H9 (cell line): ENCODE measurements around the gene ALDOA. TPM values are rescaled to one million over a fixed set of nuclear protein-coding genes. Genes with fewer than 3 reads are reported as not detected.

Experiments used
- DNase-seq: peaks from one replicate; pipeline ENCODE4 v3.0.0-alpha.2; 2017
- H2AFZ ChIP-seq: one replicate; pipeline ENCODE4 v1.6.1; 2013; ENCODE audit warnings: mild to moderate bottlenecking, low read length, control low read depth, moderate library complexity
- H2AK5ac ChIP-seq: 2 replicates; pipeline ENCODE4 v1.6.1; 2013; ENCODE audit warnings: low read length, control low read depth, mixed read lengths; ENCODE audit not compliant: insufficient read length
- H2BK120ac ChIP-seq: one replicate; pipeline ENCODE4 v1.6.1; 2013; ENCODE audit warnings: low read depth, mild to moderate bottlenecking, low read length, control low read depth, inconsistent platforms; ENCODE audit not compliant: poor library complexity, severe bottlenecking
- H2BK12ac ChIP-seq: 2 replicates; pipeline ENCODE4 v1.6.1; 2013; ENCODE audit warnings: low read length, control low read depth, mixed read lengths, low read depth; ENCODE audit not compliant: insufficient read length
- H2BK15ac ChIP-seq: 2 replicates; pipeline ENCODE4 v1.6.1; 2013; ENCODE audit warnings: low read depth, low read length, control low read depth
- H2BK20ac ChIP-seq: one replicate; pipeline ENCODE4 v1.6.1; 2013; ENCODE audit warnings: low read depth, mild to moderate bottlenecking, low read length, control low read depth, inconsistent platforms; ENCODE audit not compliant: poor library complexity, severe bottlenecking
- H2BK5ac ChIP-seq: 2 replicates; pipeline ENCODE4 v1.6.1; 2013; ENCODE audit warnings: low read length, control low read depth, mixed read lengths; ENCODE audit not compliant: insufficient read length
- H3K14ac ChIP-seq: 2 replicates; pipeline ENCODE4 v1.6.1; 2013; ENCODE audit warnings: low read length, control low read depth; ENCODE audit not compliant: insufficient read depth
- H3K18ac ChIP-seq: 2 replicates; pipeline ENCODE4 v1.6.1; 2013; ENCODE audit warnings: low read depth, mild to moderate bottlenecking, mixed read lengths, low read length, control low read depth; ENCODE audit not compliant: insufficient read length
- H3K23ac ChIP-seq: 2 replicates; pipeline ENCODE4 v1.6.1; 2013; ENCODE audit warnings: low read length, control low read depth, mixed read lengths, low read depth; ENCODE audit not compliant: insufficient read length
- H3K23me2 ChIP-seq: 2 replicates; pipeline ENCODE4 v1.6.1; 2013; ENCODE audit warnings: low read depth, mild to moderate bottlenecking, mixed read lengths, low read length, control low read depth; ENCODE audit not compliant: insufficient read length, poor library complexity, severe bottlenecking
- H3K27ac ChIP-seq: 2 replicates; pipeline ENCODE4 v1.5.1; 2013; ENCODE audit warnings: low read length, control low read depth, mixed read lengths, low read depth; ENCODE audit not compliant: insufficient read length
- H3K27me3 ChIP-seq: 2 replicates; pipeline ENCODE4 v1.6.1; 2013; ENCODE audit warnings: low read length, control low read depth, inconsistent platforms; ENCODE audit not compliant: insufficient read depth
- H3K4ac ChIP-seq: 2 replicates; pipeline ENCODE4 v1.6.1; 2013; ENCODE audit warnings: low read depth, mild to moderate bottlenecking, control low read depth, inconsistent platforms, low read length, moderate library complexity
- H3K4me1 ChIP-seq: 2 replicates; pipeline ENCODE4 v1.6.1; 2013; ENCODE audit warnings: low read length, control low read depth, inconsistent platforms; ENCODE audit not compliant: insufficient read depth
- H3K4me2 ChIP-seq: 2 replicates; pipeline ENCODE4 v1.6.1; 2013; ENCODE audit warnings: low read length, control low read depth, mixed read lengths; ENCODE audit not compliant: insufficient read length, insufficient read depth
- H3K56ac ChIP-seq: 2 replicates; pipeline ENCODE4 v1.6.1; 2013; ENCODE audit warnings: low read depth, mild to moderate bottlenecking, mixed read lengths, low read length, control low read depth; ENCODE audit not compliant: insufficient read length
- H3K79me1 ChIP-seq: 2 replicates; pipeline ENCODE4 v1.6.1; 2013; ENCODE audit warnings: low read depth, mild to moderate bottlenecking, moderate library complexity, low read length, control low read depth, inconsistent platforms; ENCODE audit not compliant: insufficient read depth, poor library complexity, severe bottlenecking
- H3K79me2 ChIP-seq: 2 replicates; pipeline ENCODE4 v1.6.1; 2013; ENCODE audit warnings: low read length, control low read depth, inconsistent platforms; ENCODE audit not compliant: insufficient read depth
- H3K9ac ChIP-seq: 2 replicates; pipeline ENCODE4 v1.6.1; 2013; ENCODE audit warnings: low read length, control low read depth, mixed read lengths; ENCODE audit not compliant: insufficient read length; ENCODE audit errors: extremely low read depth
- H3K9me3 ChIP-seq: one replicate; pipeline ENCODE4 v1.6.1; 2013; ENCODE audit warnings: low read depth, low read length, inconsistent platforms; ENCODE audit not compliant: control insufficient read depth
- H3T11ph ChIP-seq: one replicate; pipeline ENCODE4 v1.6.1; 2013; ENCODE audit warnings: mild to moderate bottlenecking, low read length, control low read depth, inconsistent platforms
- H4K20me1 ChIP-seq: one replicate; pipeline ENCODE4 v1.6.1; 2013; ENCODE audit not compliant: control insufficient read depth, insufficient read length, insufficient read depth
- H4K5ac ChIP-seq: 2 replicates; pipeline ENCODE4 v1.6.1; 2013; ENCODE audit warnings: low read depth, mild to moderate bottlenecking, mixed read lengths, low read length, control low read depth; ENCODE audit not compliant: insufficient read length
- H4K8ac ChIP-seq: replicated peaks from 2 replicates; pipeline ENCODE4 v1.6.1; 2013; ENCODE audit warnings: low read length, control low read depth, mixed read lengths, low read depth; ENCODE audit not compliant: insufficient read length
- H4K91ac ChIP-seq: 2 replicates; pipeline ENCODE4 v1.6.1; 2013; ENCODE audit warnings: low read depth, mild to moderate bottlenecking, moderate library complexity, mixed read lengths, low read length, control low read depth; ENCODE audit not compliant: insufficient read length
- H3K27ac Mint-ChIP-seq, 3 experiments: 2 replicates in 2 of 3; 3 replicates in 1 of 3; pipeline ENCODE4 v1.8.0; 2020 to 2021; ENCODE audit warnings: mixed read lengths in 3 of 3, mild to moderate bottlenecking in 1 of 3, moderate library complexity in 1 of 3
- H3K27me3 Mint-ChIP-seq: 2 replicates; pipeline ENCODE4 v1.8.0; 2021; ENCODE audit warnings: low read depth, mild to moderate bottlenecking, moderate library complexity, mixed read lengths
- H3K36me3 Mint-ChIP-seq, 3 experiments: 2 replicates in 2 of 3; 3 replicates in 1 of 3; pipeline ENCODE4 v1.8.0; 2020 to 2021; ENCODE audit warnings: low read depth in 3 of 3, mixed read lengths in 3 of 3; ENCODE audit not compliant: insufficient read depth in 1 of 3
- H3K4me1 Mint-ChIP-seq, 2 experiments: 2 replicates each; pipeline ENCODE4 v1.8.0; 2020; ENCODE audit warnings: mixed read lengths in 2 of 2
- H3K4me3 Mint-ChIP-seq, 2 experiments: 2 replicates in 1 of 2; 3 replicates in 1 of 2; pipeline ENCODE4 v1.8.0; 2020 to 2021; ENCODE audit warnings: mild to moderate bottlenecking in 2 of 2, mixed read lengths in 2 of 2, moderate library complexity in 1 of 2
- H3K9me3 Mint-ChIP-seq, 2 experiments: 2 replicates in 1 of 2; 3 replicates in 1 of 2; pipeline ENCODE4 v1.8.0; 2020; ENCODE audit warnings: mild to moderate bottlenecking in 2 of 2, mixed read lengths in 2 of 2, moderate library complexity in 1 of 2
- WGBS: extraction: QIAGEN DNeasy Blood & Tissue Kit; methylation state at CpG from one replicate; pipeline ENCODE4 v1.1.7; 2013; ENCODE audit warnings: missing lambda C conversion rate, low lambda C conversion rate, mixed read lengths; ENCODE audit not compliant: insufficient read length; ENCODE audit errors: extremely low coverage; 5-methylcytosine and 5-hydroxymethylcytosine counted together
- total RNA-seq: library from RNA; stranded (reverse); gene quantifications from 2 replicates; pipeline ENCODE4 v1.2.1, GENCODE V29; 2021
- TF ChIP-seq, protein P1 (sequence below): fragments of 200-600 bp; sonication (generic); conservative IDR thresholded peaks from 3 replicates; pipeline ENCODE4 v1.8.0; 2021; ENCODE audit warnings: antibody characterized with exemption, mild to moderate bottlenecking

ALDOA gene
- total RNA-seq, 1 experiment from 2014 or later: 1,356 TPM

DNA sequence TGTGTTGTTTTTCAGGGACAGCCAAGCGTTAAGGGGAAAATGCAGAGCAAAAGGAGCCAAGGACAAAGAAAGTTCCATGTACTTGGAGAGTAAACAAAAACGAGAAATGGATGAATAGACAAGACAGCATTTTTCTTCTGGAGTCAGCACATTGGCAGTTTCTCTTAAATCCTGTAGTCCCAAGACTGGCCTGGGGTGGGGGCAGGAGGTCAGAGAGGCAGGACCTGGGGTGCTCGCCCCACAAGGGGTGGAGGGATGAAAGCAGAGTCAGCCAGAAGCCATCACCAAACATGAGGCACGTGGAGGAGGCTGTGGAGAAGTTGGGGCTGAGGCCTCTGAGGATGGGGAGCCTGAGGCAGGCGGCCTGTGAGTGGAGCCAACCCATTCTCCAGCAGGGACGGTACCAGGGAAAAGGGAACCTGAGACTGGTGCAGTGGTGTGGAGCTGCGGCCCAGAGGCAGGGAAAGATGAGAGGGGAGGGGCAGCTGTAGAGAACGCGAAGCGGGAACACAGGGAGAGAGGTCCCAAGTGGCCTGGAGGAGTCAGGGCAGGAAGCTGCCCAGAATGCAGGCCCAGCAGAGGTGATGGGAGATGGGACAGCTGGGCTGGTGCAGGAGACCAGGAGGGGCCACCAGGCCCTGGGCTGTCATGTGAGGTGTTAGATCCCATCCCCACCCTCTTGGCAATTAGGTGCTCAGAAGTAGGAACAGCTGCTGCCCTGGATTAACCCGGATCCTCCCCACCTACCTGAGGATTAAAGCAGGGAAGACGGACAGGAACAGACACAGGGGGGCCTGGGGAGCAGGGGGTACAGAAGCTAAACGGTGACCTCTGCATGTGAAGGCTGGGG, 37.7 kb upstream of the ALDOA start:
- Histone ChIP-seq H3K4ac (no peak overlapping the region), H3K79me1 (no peaks in the 10 kb centered on the region), H3K4me1 (peaks cover 3% of the 10 kb centered on the region; the same call in 1 of the 2 replicates), H2BK120ac (no peak overlapping the region), H3K18ac (no peak overlapping the region), H3K14ac (no peak overlapping the region), H3K27ac (no peak overlapping the region), H2AK5ac (no peak overlapping the region), H4K20me1 (no peaks in the 10 kb centered on the region), H3K9ac (no peak overlapping the region), H3K23me2 (peaks cover 20% of the 10 kb centered on the region), H2BK20ac (no peak overlapping the region), H2BK5ac (no peak overlapping the region), H3K23ac (no peak overlapping the region), H4K5ac (no peak overlapping the region), H3T11ph (no peak overlapping the region), H3K9me3 (no peaks in the 10 kb centered on the region), H3K56ac (no peak overlapping the region), H2BK15ac (no peak overlapping the region), H4K91ac (no peak overlapping the region), H3K4me2 (no peak overlapping the region), H2AFZ (no peak overlapping the region), H4K8ac (no peak overlapping the region), H2BK12ac (no peak overlapping the region), H3K79me2 (no peaks in the 10 kb centered on the region; the same call in 1 of the 2 replicates), H3K27me3 (no peaks in the 10 kb centered on the region)
- H3K36me3 Mint-ChIP-seq: peaks cover 6 to 16% (median 10%) of the 10 kb centered on the region in 3 experiments; a peak in 5 of 7 replicates
- H3K4me3 Mint-ChIP-seq: peak overlapping the region in 1 of 2 experiments; percentile 53; a peak in 2 of 5 replicates
- peaks cover 6% of the 10 kb centered on the region for H3K27me3 Mint-ChIP-seq
- no peaks in the 10 kb centered on the region; a peak in 1 of 5 replicates for H3K9me3 Mint-ChIP-seq
- H3K27ac Mint-ChIP-seq: peak overlapping the region in 1 of 3 experiments; percentile 76; a peak in 2 of 7 replicates
- H3K4me1 Mint-ChIP-seq: peaks cover 27 to 44% of the 10 kb centered on the region in 2 experiments
- WGBS: no CpG with 5 or more reads among the region's 13 CpGs
- TF ChIP-seq, protein P1, sequence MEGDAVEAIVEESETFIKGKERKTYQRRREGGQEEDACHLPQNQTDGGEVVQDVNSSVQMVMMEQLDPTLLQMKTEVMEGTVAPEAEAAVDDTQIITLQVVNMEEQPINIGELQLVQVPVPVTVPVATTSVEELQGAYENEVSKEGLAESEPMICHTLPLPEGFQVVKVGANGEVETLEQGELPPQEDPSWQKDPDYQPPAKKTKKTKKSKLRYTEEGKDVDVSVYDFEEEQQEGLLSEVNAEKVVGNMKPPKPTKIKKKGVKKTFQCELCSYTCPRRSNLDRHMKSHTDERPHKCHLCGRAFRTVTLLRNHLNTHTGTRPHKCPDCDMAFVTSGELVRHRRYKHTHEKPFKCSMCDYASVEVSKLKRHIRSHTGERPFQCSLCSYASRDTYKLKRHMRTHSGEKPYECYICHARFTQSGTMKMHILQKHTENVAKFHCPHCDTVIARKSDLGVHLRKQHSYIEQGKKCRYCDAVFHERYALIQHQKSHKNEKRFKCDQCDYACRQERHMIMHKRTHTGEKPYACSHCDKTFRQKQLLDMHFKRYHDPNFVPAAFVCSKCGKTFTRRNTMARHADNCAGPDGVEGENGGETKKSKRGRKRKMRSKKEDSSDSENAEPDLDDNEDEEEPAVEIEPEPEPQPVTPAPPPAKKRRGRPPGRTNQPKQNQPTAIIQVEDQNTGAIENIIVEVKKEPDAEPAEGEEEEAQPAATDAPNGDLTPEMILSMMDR: no peak
- no peak for DNase-seq
